ENCODE results near the gene KIAA1755. TPM values are rescaled to one million over a fixed set of nuclear protein-coding genes. Genes with fewer than 3 reads are reported as not detected.

The KIAA1755 gene
- polyA plus RNA-seq, 1 of the 3 experiments (the other 2 are of a cell fraction): 0.54 TPM

DNA sequence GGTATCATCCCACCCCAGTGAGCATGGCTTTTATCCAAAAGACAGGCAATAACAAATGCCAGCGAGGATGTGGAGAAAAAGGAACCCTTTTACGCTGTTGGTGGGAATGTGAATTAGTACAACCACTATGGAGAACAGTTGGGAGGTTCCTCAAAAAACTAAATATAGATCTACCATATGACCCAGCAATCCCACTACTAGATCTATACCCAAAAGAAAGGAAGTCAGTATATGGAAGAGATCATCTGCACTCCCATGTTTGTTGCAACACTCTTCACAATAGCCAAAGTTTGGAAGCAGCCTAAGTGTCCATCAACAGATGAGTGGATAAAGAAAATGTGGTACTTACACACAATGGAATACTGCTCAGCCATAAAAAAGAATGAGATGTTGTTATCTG, 5.9 kb upstream of the KIAA1755 start (continued):
- TF ChIP-seq, protein P1, sequence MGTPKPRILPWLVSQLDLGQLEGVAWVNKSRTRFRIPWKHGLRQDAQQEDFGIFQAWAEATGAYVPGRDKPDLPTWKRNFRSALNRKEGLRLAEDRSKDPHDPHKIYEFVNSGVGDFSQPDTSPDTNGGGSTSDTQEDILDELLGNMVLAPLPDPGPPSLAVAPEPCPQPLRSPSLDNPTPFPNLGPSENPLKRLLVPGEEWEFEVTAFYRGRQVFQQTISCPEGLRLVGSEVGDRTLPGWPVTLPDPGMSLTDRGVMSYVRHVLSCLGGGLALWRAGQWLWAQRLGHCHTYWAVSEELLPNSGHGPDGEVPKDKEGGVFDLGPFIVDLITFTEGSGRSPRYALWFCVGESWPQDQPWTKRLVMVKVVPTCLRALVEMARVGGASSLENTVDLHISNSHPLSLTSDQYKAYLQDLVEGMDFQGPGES (IDR thresholded peaks at IDR 0.05; ENCODE audit: low read depth, low read length): no peak
- no peak for TF ChIP-seq FOSL2 (IDR thresholded peaks at IDR 0.05; ENCODE audit: borderline replicate concordance, low read depth)
- TF ChIP-seq NFIC (IDR thresholded peaks at IDR 0.05; ENCODE audit: borderline replicate concordance): no peak
- TF ChIP-seq ELF1 (IDR thresholded peaks at IDR 0.05): no peak
- no peak for TF ChIP-seq NRF1 (IDR thresholded peaks at IDR 0.05; ENCODE audit: low read depth, low read length)
- TF ChIP-seq SIN3A (IDR thresholded peaks at IDR 0.05; ENCODE audit: borderline replicate concordance, low read depth, low read length): no peak
- no peak for TF ChIP-seq RCOR1 (IDR thresholded peaks at IDR 0.05; ENCODE audit: low read length)
- TF ChIP-seq, protein P2, sequence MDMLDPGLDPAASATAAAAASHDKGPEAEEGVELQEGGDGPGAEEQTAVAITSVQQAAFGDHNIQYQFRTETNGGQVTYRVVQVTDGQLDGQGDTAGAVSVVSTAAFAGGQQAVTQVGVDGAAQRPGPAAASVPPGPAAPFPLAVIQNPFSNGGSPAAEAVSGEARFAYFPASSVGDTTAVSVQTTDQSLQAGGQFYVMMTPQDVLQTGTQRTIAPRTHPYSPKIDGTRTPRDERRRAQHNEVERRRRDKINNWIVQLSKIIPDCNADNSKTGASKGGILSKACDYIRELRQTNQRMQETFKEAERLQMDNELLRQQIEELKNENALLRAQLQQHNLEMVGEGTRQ (IDR thresholded peaks at IDR 0.05; ENCODE audit: borderline replicate concordance, low read depth, low read length): no peak
- TF ChIP-seq TCF12 (IDR thresholded peaks at IDR 0.05): no peak

- Histone ChIP-seq H3F3A (replicated peaks; ENCODE audit: insufficient read depth) (peaks cover 13% of the 10 kb centered on the region), H2AFZ (ENCODE audit: low read depth) (no peak overlapping the region), H3K9ac (no peak overlapping the region), H3K36me3 (replicated peaks in 1 of 2; ENCODE audit: control insufficient read depth in 1 of 2, insufficient read depth in 2 of 2, low read length in 1 of 2) (no peaks in the 10 kb centered on the region), H3K4me2 (no peak overlapping the region), H3K9me3 (no peaks in the 10 kb centered on the region), H3K79me2 (ENCODE audit: insufficient read depth) (no peaks in the 10 kb centered on the region), H3K4me3 (ENCODE audit: low read depth in 2 of 2, low read length in 1 of 2) (no peak overlapping the region), H4K20me1 (ENCODE audit: insufficient read depth) (no peaks in the 10 kb centered on the region), H3K4me1 (ENCODE audit: control insufficient read depth in 1 of 2, insufficient read depth in 2 of 2, low read depth in 1 of 2, low read length in 1 of 2) (peaks cover 0 to 7% of the 10 kb centered on the region in 2 experiments; a peak in 1 of 4 replicates), H3K27me3 (ENCODE audit: insufficient read depth) (no peaks in the 10 kb centered on the region), H3K27ac (ENCODE audit: low read depth in 2 of 2, low read length in 1 of 2) (no peak overlapping the region), H3K9me2 (no peaks in the 10 kb centered on the region)
- POLR2A ChIA-PET: no interaction called here
- no peak for DNase-seq
- no peak for TF ChIP-seq EZH2phosphoT487 (IDR thresholded peaks at IDR 0.05; ENCODE audit: borderline replicate concordance, low read depth)
- CTCF ChIA-PET: interaction anchor here (1.4 kb wide), 1 partner anchor 43 kb away, joined by 3 read pairs; no protein-coding TSS in a partner anchor
- 79% methylated on average over 6 of the region's 6 CpGs for WGBS (ENCODE audit: low lambda C conversion rate)
Measured at GRCh38 chr20:38262931-38263330, 2.4 kb upstream of the KIAA1755 start.

GRCh38 chr20:38261054-38261390, 487 bp upstream of the KIAA1755 start:
- no peaks in the 10 kb centered on the region for H3K27me3 ChIP-seq (ENCODE audit: insufficient read depth)
- POLR2A ChIA-PET: no interaction called here
- CTCF ChIA-PET: no interaction called here
- peak overlapping the region; percentile 48; the same call in 1 of the 2 replicates for H3K4me2 ChIP-seq
- no peaks in the 10 kb centered on the region for H4K20me1 ChIP-seq (ENCODE audit: insufficient read depth)
- no peak for DNase-seq
- peaks cover 22% of the 10 kb centered on the region for H3F3A ChIP-seq (replicated peaks; ENCODE audit: insufficient read depth)
- H2AFZ ChIP-seq (ENCODE audit: low read depth): peak overlapping the region; percentile 77; the same call in 1 of the 2 replicates
- H3K9me3 ChIP-seq: no peaks in the 10 kb centered on the region
- peak overlapping the region; percentile 38; the same call in 1 of the 2 replicates for H3K9ac ChIP-seq
- no peaks in the 10 kb centered on the region for H3K36me3 ChIP-seq (replicated peaks in 1 of 2; ENCODE audit: control insufficient read depth in 1 of 2, insufficient read depth in 2 of 2, low read length in 1 of 2)
- H3K9me2 ChIP-seq: no peaks in the 10 kb centered on the region
- peak overlapping the region in 1 of 2 experiments; percentile 37; a peak in 2 of 4 replicates for H3K4me3 ChIP-seq (ENCODE audit: low read depth in 2 of 2, low read length in 1 of 2)
- WGBS (ENCODE audit: low lambda C conversion rate): 84% methylated on average over 5 of the region's 8 CpGs
- H3K4me1 ChIP-seq (ENCODE audit: control insufficient read depth in 1 of 2, insufficient read depth in 2 of 2, low read depth in 1 of 2, low read length in 1 of 2): peaks cover 0 to 7% of the 10 kb centered on the region in 2 experiments; a peak in 1 of 4 replicates
- no peak overlapping the region for H3K27ac ChIP-seq (ENCODE audit: low read depth in 2 of 2, low read length in 1 of 2)
- no peaks in the 10 kb centered on the region; the same call in 1 of the 2 replicates for H3K79me2 ChIP-seq (ENCODE audit: insufficient read depth)
- no peak for TF ChIP-seq FOXM1 (IDR thresholded peaks at IDR 0.05; ENCODE audit: low read depth)
- TF ChIP-seq PBX3 (IDR thresholded peaks at IDR 0.05): no peak
- no peak for TF ChIP-seq RXRA (IDR thresholded peaks at IDR 0.05; ENCODE audit: borderline replicate concordance, low read depth)
- TF ChIP-seq NRF1 (IDR thresholded peaks at IDR 0.05; ENCODE audit: low read depth, low read length): no peak
- TF ChIP-seq RAD21 (IDR thresholded peaks at IDR 0.05; ENCODE audit: low read length): no peak
- TF ChIP-seq, protein P3, sequence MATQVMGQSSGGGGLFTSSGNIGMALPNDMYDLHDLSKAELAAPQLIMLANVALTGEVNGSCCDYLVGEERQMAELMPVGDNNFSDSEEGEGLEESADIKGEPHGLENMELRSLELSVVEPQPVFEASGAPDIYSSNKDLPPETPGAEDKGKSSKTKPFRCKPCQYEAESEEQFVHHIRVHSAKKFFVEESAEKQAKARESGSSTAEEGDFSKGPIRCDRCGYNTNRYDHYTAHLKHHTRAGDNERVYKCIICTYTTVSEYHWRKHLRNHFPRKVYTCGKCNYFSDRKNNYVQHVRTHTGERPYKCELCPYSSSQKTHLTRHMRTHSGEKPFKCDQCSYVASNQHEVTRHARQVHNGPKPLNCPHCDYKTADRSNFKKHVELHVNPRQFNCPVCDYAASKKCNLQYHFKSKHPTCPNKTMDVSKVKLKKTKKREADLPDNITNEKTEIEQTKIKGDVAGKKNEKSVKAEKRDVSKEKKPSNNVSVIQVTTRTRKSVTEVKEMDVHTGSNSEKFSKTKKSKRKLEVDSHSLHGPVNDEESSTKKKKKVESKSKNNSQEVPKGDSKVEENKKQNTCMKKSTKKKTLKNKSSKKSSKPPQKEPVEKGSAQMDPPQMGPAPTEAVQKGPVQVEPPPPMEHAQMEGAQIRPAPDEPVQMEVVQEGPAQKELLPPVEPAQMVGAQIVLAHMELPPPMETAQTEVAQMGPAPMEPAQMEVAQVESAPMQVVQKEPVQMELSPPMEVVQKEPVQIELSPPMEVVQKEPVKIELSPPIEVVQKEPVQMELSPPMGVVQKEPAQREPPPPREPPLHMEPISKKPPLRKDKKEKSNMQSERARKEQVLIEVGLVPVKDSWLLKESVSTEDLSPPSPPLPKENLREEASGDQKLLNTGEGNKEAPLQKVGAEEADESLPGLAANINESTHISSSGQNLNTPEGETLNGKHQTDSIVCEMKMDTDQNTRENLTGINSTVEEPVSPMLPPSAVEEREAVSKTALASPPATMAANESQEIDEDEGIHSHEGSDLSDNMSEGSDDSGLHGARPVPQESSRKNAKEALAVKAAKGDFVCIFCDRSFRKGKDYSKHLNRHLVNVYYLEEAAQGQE (IDR thresholded peaks at IDR 0.05; ENCODE audit: low read depth, low read length): no peak
- no peak for TF ChIP-seq CHD2 (IDR thresholded peaks at IDR 0.05; ENCODE audit: low read length, partially characterized antibody)
- TF ChIP-seq TEAD4 (IDR thresholded peaks at IDR 0.05; ENCODE audit: borderline replicate concordance, insufficient read depth): no peak
- TF ChIP-seq YY1 (IDR thresholded peaks at IDR 0.05; ENCODE audit: low read depth): no peak
- TF ChIP-seq GABPA (IDR thresholded peaks at IDR 0.05; ENCODE audit: low read depth): no peak
- no peak for TF ChIP-seq RFX5 (IDR thresholded peaks at IDR 0.05; ENCODE audit: low read length)

Data from SK-N-SH (cell line).